ENCODE data around the gene CNTNAP1. TPM values are rescaled to one million over a fixed set of nuclear protein-coding genes. Genes with fewer than 3 reads are reported as not detected.

Gene CNTNAP1
- total RNA-seq, 1 experiment from 2014 or later, result 7.7 TPM

- Mint-ChIP-seq H3K4me1 (peaks cover 8 to 25% of the 10 kb centered on the region in 2 experiments), H3K4me3 (no peak overlapping the region), H3K36me3 (ENCODE audit: insufficient read depth in 1 of 3, low read depth in 3 of 3) (peaks cover 10 to 40% (median 23%) of the 10 kb centered on the region in 3 experiments; a peak in 6 of 7 replicates), H3K27me3 (ENCODE audit: low read depth) (no peaks in the 10 kb centered on the region), H3K27ac (peak overlapping the region in 1 of 3 experiments; percentile 81; a peak in 2 of 7 replicates), H3K9me3 (no peaks in the 10 kb centered on the region)
- Histone ChIP-seq H2AFZ (ENCODE audit: low read length) (no peak overlapping the region), H3K14ac (ENCODE audit: insufficient read depth, low read length) (no peak overlapping the region), H3K23ac (ENCODE audit: insufficient read length, low read depth, low read length) (no peak overlapping the region), H4K91ac (ENCODE audit: insufficient read length, low read depth, low read length) (no peak overlapping the region), H4K20me1 (ENCODE audit: control insufficient read depth, insufficient read depth, insufficient read length) (no peaks in the 10 kb centered on the region), H3K79me2 (ENCODE audit: insufficient read depth, low read length) (no peaks in the 10 kb centered on the region), H2AK5ac (ENCODE audit: insufficient read length, low read length) (no peak overlapping the region), H3T11ph (ENCODE audit: low read length) (no peak overlapping the region), H3K4me2 (ENCODE audit: insufficient read depth, insufficient read length, low read length) (no peak overlapping the region), H3K23me2 (ENCODE audit: insufficient read length, low read depth, low read length, poor library complexity, severe bottlenecking) (no peaks in the 10 kb centered on the region), H2BK12ac (ENCODE audit: insufficient read length, low read depth, low read length) (no peak overlapping the region), H2BK120ac (ENCODE audit: low read depth, low read length, poor library complexity, severe bottlenecking) (no peak overlapping the region), H3K9me3 (ENCODE audit: control insufficient read depth, low read depth, low read length) (no peaks in the 10 kb centered on the region), H4K8ac (replicated peaks; ENCODE audit: insufficient read length, low read depth, low read length) (no peak overlapping the region), H3K4me1 (ENCODE audit: insufficient read depth, low read length) (no peaks in the 10 kb centered on the region), H3K27me3 (ENCODE audit: insufficient read depth, low read length) (no peaks in the 10 kb centered on the region), H3K4ac (ENCODE audit: low read depth, low read length) (no peak overlapping the region), H3K18ac (ENCODE audit: insufficient read length, low read depth, low read length) (no peak overlapping the region), H3K27ac (ENCODE audit: insufficient read length, low read depth, low read length) (no peak overlapping the region), H3K56ac (ENCODE audit: insufficient read length, low read depth, low read length) (no peak overlapping the region), H3K9ac (ENCODE audit: extremely low read depth, insufficient read length, low read length) (no peak overlapping the region), H3K79me1 (ENCODE audit: insufficient read depth, low read depth, low read length, poor library complexity, severe bottlenecking) (no peaks in the 10 kb centered on the region), H2BK5ac (ENCODE audit: insufficient read length, low read length) (no peak overlapping the region), H4K5ac (ENCODE audit: insufficient read length, low read depth, low read length) (no peak overlapping the region), H2BK20ac (ENCODE audit: low read depth, low read length, poor library complexity, severe bottlenecking) (no peak overlapping the region), H2BK15ac (ENCODE audit: low read depth, low read length) (no peak overlapping the region)
- WGBS (ENCODE audit: extremely low coverage, insufficient read length, low lambda C conversion rate), result no CpG with 5 or more reads among the region's 2 CpGs
- no peak for TF ChIP-seq CTCF (conservative IDR thresholded peaks at IDR 0.05)
- no peak for DNase-seq
These were observed 16.5 kb downstream of the CNTNAP1 start for GRCh38 chr17:42698736-42699414.

All from H9 (cell line).